Breast epithelium (tissue), 4 donors: ENCODE results near the gene FZD8. TPM values are rescaled to one million over a fixed set of nuclear protein-coding genes. Genes with fewer than 3 reads are reported as not detected.

Experiments
- DNase-seq, 2 donors: peaks; one replicate each; pipeline ENCODE4 v3.0.0-alpha.2; 2019; ENCODE audit warnings: low spot score in 2 of 2
- H3K27ac ChIP-seq, 2 donors: fragments of 200-600 bp; sonication (generic) in 1 of 2; one replicate each; pipeline ENCODE4 v1.5.1; 2016 to 2019; ENCODE audit warnings: mild to moderate bottlenecking in 1 of 2
- H3K27me3 ChIP-seq, 2 donors: fragments of 200-600 bp; sonication (generic) in 1 of 2; one replicate each; pipeline versions ENCODE4 v1.5.1 to v1.6.0; 2017 to 2019; ENCODE audit warnings: control low read depth in 1 of 2, mild to moderate bottlenecking in 1 of 2
- H3K36me3 ChIP-seq: fragments of 200-600 bp; one replicate; pipeline ENCODE4 v1.5.1; 2019
- H3K4me1 ChIP-seq, 2 donors: fragments of 200-600 bp; sonication (generic); one replicate each; pipeline ENCODE4 v1.5.1; 2016 to 2019; ENCODE audit warnings: control low read depth in 1 of 2
- H3K4me3 ChIP-seq, 3 donors: fragments of 200-600 bp; sonication (generic); 1 replicate in 2 of 3; 2 replicates in 1 of 3; pipeline ENCODE4 v1.5.1; 2016 to 2019; ENCODE audit warnings: mild to moderate bottlenecking in 3 of 3, moderate library complexity in 2 of 3
- H3K9me3 ChIP-seq, 2 donors: fragments of 200-600 bp; sonication (generic) in 1 of 2; one replicate each; pipeline ENCODE4 v1.5.1; 2016 to 2019; ENCODE audit warnings: control low read depth in 1 of 2
- CTCF ChIP-seq, 3 donors: fragments of 450-650 bp; IDR thresholded peaks; one replicate each; pipeline ENCODE4 v1.5.1; 2016 to 2017; ENCODE audit warnings: antibody characterized with exemption in 3 of 3, mild to moderate bottlenecking in 3 of 3, moderate library complexity in 3 of 3
- POLR2A ChIP-seq: fragments of 450-650 bp; IDR thresholded peaks from one replicate; pipeline ENCODE4 v1.6.1; 2016; ENCODE audit warnings: antibody characterized with exemption, mild to moderate bottlenecking, moderate library complexity
- POLR2AphosphoS5 ChIP-seq, 3 donors: sonication (generic); formaldehyde crosslinking; IDR thresholded peaks; one replicate each; pipeline ENCODE4 v1.6.1; 2017; ENCODE audit warnings: antibody characterized with exemption in 3 of 3
- intact Hi-C: fragments of 100-400 bp; cut with DNase I; formaldehyde crosslinking; loops from one replicate; pipeline ENCODE4 v1.15.1; 2023; ENCODE audit warnings: low total_unique reads
- total RNA-seq, 3 donors: library from RNA; depleted of rRNA; stranded (reverse); fragments of >200 nt; gene quantifications; one replicate each; pipeline ENCODE4 v1.1.0, GENCODE V29; 2016

FZD8 gene
- total RNA-seq, 3 donors from 2014 or later: 2.9 to 9.5 (median 3.0) TPM

GRCh38 chr10:35613107-35613440 is 29.0 kb downstream of the FZD8 start:
- Histone ChIP-seq H3K27ac (no peak overlapping the region), H3K27me3 (peaks cover 0 to 5% of the 10 kb centered on the region in 2 donors), H3K36me3 (no peaks in the 10 kb centered on the region), H3K4me3 (no peak overlapping the region), H3K9me3 (no peaks in the 10 kb centered on the region), H3K4me1 (no peaks in the 10 kb centered on the region)
- TF ChIP-seq CTCF (IDR thresholded peaks at IDR 0.05) (no peak), POLR2A (no peak), POLR2AphosphoS5 (IDR thresholded peaks at IDR 0.05) (no peak)
- no peak for DNase-seq
- intact Hi-C loops: no loop called here

- H3K4me3 ChIP-seq: no peak overlapping the region
- H3K36me3 ChIP-seq: no peaks in the 10 kb centered on the region
- H3K27ac ChIP-seq: no peak overlapping the region
- no peak for DNase-seq
- intact Hi-C loops: no loop called here
- no peak for TF ChIP-seq POLR2A
- TF ChIP-seq CTCF (IDR thresholded peaks at IDR 0.05): no peak
- TF ChIP-seq POLR2AphosphoS5 (IDR thresholded peaks at IDR 0.05): no peak
- no peaks in the 10 kb centered on the region for H3K4me1 ChIP-seq
- H3K9me3 ChIP-seq: no peaks in the 10 kb centered on the region
- H3K27me3 ChIP-seq: peaks cover 0 to 11% of the 10 kb centered on the region in 2 donors
Observed at GRCh38 chr10:35612385-35613106, 29.6 kb downstream of the FZD8 start.

DNA sequence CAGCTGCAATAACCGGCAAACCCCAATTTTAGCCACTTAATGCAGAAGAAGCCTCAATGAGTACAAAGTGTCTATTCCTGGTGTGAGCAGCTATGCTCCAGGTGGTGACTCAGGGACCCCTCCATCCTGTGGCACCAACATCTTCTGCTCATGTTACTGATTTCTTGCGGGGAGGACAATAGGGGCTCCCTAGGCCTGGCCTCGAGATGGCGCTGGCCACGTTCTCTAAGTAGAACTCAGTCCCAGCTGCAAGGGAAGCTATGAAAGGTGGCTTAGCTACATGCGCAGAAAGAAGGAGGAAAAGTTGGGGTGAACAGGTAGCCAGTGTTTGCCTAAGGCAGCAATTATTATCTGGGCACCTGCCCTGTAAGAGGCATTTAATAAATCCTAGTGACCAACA is 30.3 kb downstream of the FZD8 start:
- Histone ChIP-seq H3K27me3 (peaks cover 0 to 12% of the 10 kb centered on the region in 2 donors), H3K4me1 (no peaks in the 10 kb centered on the region), H3K9me3 (no peaks in the 10 kb centered on the region), H3K36me3 (no peaks in the 10 kb centered on the region), H3K4me3 (no peak overlapping the region), H3K27ac (no peak overlapping the region)
- intact Hi-C loops: no loop called here
- TF ChIP-seq POLR2AphosphoS5 (IDR thresholded peaks at IDR 0.05) (no peak), CTCF (IDR thresholded peaks at IDR 0.05) (no peak), POLR2A (no peak)
- DNase-seq: no peak

DNA sequence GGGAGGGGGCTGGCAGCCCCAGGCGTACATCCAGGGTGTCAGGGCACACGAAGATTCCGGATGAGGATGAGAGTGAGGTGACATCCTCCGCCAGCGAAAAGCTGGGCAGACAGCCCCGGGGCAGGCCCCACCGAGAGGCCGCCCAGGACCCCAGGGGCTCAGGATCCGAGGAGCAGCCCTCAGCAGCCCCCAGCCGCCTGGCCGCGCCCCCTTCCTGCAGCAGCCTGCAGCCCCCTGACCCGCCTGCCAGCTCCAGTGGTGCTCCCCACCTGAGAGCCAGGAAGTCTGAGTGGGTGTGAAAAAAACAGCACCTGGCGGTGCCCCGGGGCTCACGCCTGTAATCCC is 33.8 kb downstream of the FZD8 start:
- no peak for TF ChIP-seq POLR2AphosphoS5 (IDR thresholded peaks at IDR 0.05)
- no peak for TF ChIP-seq POLR2A
- TF ChIP-seq CTCF (IDR thresholded peaks at IDR 0.05): no peak
- intact Hi-C loops: loop anchor here (10.0 kb wide), 1 partner anchor 743 kb away; no protein-coding TSS in a partner anchor
- H3K27ac ChIP-seq: no peak overlapping the region
- peak overlapping the region; percentile 39 to 72 (median 58) for H3K4me3 ChIP-seq
- no peaks in the 10 kb centered on the region for H3K4me1 ChIP-seq
- no peaks in the 10 kb centered on the region for H3K36me3 ChIP-seq
- no peak for DNase-seq
- no peaks in the 10 kb centered on the region for H3K9me3 ChIP-seq
- peaks cover 0 to 12% of the 10 kb centered on the region in 2 donors for H3K27me3 ChIP-seq

DNA sequence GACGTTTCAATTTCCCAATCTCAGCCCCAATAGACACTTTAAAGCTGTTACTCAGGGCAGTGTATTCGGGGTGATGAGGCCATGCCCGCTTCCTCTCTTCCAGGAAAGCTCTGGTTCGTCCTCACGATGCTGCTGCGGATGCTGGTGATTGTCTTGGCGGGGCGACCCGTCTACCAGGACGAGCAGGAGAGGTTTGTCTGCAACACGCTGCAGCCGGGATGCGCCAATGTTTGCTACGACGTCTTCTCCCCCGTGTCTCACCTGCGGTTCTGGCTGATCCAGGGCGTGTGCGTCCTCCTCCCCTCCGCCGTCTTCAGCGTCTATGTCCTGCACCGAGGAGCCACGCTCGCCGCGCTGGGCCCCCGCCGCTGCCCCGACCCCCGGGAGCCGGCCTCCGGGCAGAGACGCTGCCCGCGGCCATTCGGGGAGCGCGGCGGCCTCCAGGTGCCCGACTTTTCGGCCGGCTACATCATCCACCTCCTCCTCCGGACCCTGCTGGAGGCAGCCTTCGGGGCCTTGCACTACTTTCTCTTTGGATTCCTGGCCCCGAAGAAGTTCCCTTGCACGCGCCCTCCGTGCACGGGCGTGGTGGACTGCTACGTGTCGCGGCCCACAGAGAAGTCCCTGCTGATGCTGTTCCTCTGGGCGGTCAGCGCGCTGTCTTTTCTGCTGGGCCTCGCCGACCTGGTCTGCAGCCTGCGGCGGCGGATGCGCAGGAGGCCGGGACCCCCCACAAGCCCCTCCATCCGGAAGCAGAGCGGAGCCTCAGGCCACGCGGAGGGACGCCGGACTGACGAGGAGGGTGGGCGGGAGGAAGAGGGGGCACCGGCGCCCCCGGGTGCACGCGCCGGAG is 34.4 kb downstream of the FZD8 start:
- intact Hi-C loops: loop anchor here (10.0 kb wide), 1 partner anchor 743 kb away; no protein-coding TSS in a partner anchor
- no peaks in the 10 kb centered on the region for H3K36me3 ChIP-seq
- H3K27ac ChIP-seq: no peak overlapping the region
- no peak for DNase-seq
- no peaks in the 10 kb centered on the region for H3K4me1 ChIP-seq
- peak overlapping the region; percentile 39 to 72 (median 58) for H3K4me3 ChIP-seq
- H3K9me3 ChIP-seq: no peaks in the 10 kb centered on the region
- TF ChIP-seq CTCF (IDR thresholded peaks at IDR 0.05) (no peak), POLR2A (no peak), POLR2AphosphoS5 (IDR thresholded peaks at IDR 0.05) (no peak)
- H3K27me3 ChIP-seq: peaks cover 0 to 12% of the 10 kb centered on the region in 2 donors
